Caki2 (cell line): ENCODE measurements around the gene MTF1. TPM values are rescaled to one million over a fixed set of nuclear protein-coding genes. Genes with fewer than 3 reads are reported as not detected.
"Not testable (repeated sequence)": the region's sequence is repeated elsewhere in the genome, so short reads cannot be mapped to it uniquely, and the experiment has no call there.

Experiments
- DNase-seq: peaks from one replicate; pipeline ENCODE4 v3.0.0-alpha.2; 2015; ENCODE audit warnings: low read depth
- in situ Hi-C: cut with HindIII; loops from 2 replicates; pipeline ENCODE4 v1.10.0; 2016; ENCODE audit warnings: low sequenced_read_pairs, low pct_unique_long_range_greater_than_20kb, mixed read lengths
- total RNA-seq: library from RNA; depleted of rRNA; stranded (reverse); fragments of >200 nt; shearing (Covaris generic); gene quantifications from 2 replicates; pipeline ENCODE4 v1.2.3, GENCODE V29; 2014; ENCODE audit warnings: low replicate concordance

The MTF1 gene
- total RNA-seq, 1 experiment from 2014 or later, result 2.5 TPM

GRCh38 chr1:37808369-37809319, 50.7 kb downstream of the MTF1 start:
- DNase-seq, result peak; percentile 64
- in situ Hi-C loops, result no loop called here

DNA sequence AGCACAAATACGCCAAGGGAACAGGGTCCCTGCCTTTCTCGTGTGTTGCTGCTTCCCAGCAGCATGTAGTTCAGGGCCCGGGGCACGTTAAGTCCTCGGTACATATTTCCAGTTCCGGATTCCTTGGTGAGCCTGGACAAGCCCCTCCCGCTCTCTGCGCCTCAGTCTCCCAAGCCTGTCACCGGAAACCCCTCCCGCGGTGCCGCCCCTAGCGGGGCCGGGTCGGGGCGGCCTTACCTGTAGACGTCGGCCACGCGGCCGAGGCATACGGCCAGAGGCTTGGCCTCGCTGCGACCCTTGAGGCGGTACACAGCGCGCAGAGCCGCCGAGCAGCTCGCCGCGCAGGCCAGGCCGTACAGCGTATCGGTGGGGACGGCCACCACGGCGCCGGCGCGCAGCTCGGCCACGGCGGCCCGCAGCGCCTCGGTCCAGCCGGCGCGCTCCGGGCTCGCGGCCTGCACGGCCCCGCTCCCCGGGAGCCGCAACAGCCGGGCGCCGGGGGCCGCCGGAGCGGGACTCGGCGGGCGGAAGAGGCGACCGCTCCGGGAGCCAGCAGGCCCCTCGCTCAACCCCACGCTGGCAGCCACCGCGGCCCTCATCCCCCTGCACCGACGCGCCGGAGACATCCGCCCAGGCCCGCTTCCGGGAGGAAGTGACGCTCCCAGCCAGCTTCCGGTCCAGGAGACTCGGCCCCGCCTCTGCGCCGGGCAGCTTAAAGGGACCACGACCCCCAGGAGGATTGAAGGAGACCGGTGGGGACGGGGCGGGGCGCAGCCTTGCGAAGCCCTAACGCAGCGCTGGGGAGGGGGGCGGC, 51.6 kb downstream of the MTF1 start, which contains the start of the genes C1orf122 and YRDC:
TSS of gene C1orf122 (plus strand) at position 236 of the 814 bp plus-strand sequence. CDS start 615 bp downstream, outside the sequence.
TSS of gene YRDC (minus strand) at position 654 of the 814 bp plus-strand sequence. CDS start at position 626, 28 bp downstream.
- DNase-seq, result peak; percentile 76
- in situ Hi-C loops, result no loop called here

- in situ Hi-C loops, result no loop called here
- DNase-seq, result no peak
These were observed 52.2 kb downstream of the MTF1 start for GRCh38 chr1:37807220-37807554.

- DNase-seq, result no peak
- in situ Hi-C loops, result no loop called here
These were observed 57.0 kb downstream of the MTF1 start for GRCh38 chr1:37802439-37802838.

DNA sequence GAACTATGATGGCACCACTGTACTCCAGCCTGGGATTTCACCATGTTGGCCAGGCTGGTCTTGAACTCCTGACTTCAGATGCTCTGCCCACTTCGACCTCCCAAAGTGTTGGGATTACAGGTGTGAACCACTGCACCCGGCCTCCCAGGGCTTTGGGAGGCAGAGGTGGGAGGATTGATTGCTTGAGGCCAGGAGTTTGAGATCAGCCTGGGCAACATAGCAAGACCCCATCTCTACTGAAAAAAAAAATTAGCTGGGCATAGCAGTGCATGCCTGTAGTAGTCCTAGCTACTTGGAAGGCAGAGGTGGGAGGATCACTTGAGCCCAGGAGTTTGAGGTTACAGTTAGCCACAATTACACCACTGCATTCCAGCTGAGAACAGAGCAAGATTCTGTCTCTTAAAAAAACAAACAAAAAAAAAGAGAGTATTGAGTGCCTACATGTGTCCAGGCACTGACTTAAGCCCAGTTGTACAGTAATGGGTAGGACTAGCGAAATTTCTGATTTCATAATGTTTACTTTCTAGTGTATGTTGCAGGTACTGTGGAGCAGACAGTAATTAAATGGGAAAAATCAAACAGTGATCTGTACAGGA, 61.5 kb downstream of the MTF1 start:
- in situ Hi-C loops, result no loop called here

GRCh38 chr1:37795340-37796125, 63.9 kb downstream of the MTF1 start:
- in situ Hi-C loops, result no loop called here
- peak; percentile 54 for DNase-seq

More for the DNA sequence above, 61.5 kb downstream of the MTF1 start:
- DNase-seq, result no peak

GRCh38 chr1:37794372-37795339, 64.7 kb downstream of the MTF1 start:
- DNase-seq, result no peak

GRCh38 chr1:37793773-37794371, 65.5 kb downstream of the MTF1 start, which contains the start of gene MANEAL:
TSS of gene MANEAL (plus strand) at chr1:37793847. CDS start at chr1:37794183, 336 bp downstream.
- in situ Hi-C loops, result no loop called here
- DNase-seq, result peak; percentile 66

More at GRCh38 chr1:37794372-37795339, 64.7 kb downstream of the MTF1 start:
- in situ Hi-C loops, result no loop called here

DNA sequence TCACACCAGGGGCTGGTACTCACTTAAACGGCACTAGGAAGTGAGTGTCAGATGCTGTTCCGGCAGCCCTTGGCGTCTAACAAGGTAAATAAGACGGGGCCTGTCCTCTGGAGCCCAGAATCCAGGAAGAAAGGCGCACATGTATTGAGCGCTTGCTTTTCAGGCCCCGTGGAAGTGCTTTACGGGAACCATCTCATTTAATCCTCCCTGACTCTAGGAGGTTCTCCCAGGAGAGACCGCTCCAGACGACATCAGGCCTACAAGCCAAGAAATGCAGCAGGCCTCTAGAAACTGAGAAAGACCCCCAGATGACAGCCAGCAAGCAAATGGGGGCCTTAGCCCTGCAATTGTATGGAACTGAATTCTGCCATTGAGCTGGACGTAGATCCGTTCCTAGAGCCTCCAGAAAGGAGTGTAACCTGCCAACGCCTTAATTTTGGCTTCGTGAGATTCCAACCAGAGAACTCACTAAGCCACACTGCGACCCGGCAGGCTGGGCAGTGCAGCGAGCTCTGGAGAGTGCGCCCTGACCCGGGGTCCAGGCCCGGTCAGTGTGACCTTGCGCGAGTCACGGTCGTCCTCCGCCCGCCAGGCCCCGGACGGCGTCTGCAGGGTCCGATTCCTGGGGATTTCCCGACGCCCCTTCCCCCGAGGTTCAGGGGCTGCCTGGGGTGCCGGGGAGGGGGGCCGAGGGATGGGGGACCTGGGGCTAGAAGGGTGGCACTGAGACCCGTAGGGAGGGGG, 66.3 kb downstream of the MTF1 start:
- in situ Hi-C loops, result no loop called here
- no peak for DNase-seq

DNA sequence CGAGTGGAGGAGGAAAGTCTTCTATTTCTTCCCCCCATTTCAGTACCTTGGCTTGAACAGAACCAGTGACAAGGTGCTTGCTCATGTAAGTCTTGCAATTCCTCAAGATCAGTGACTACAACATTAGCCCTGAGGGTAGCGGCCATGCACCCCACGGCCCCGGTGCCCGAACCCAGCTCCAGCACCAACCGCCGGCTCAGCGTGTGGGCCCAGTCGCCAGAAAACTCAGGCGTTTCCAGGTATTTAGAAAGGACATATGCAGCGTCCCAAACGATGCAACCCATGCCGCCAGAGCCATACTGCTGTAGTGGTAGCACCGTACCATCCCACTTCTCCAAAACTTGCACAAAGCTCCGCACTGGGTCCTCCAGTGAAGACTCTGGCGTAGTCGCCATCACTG, 76.9 kb downstream of the MTF1 start:
- in situ Hi-C loops, result no loop called here
- no peak for DNase-seq

- in situ Hi-C loops, result no loop called here
- no peak for DNase-seq
These were observed 80.7 kb downstream of the MTF1 start for GRCh38 chr1:37778654-37779053.

DNA sequence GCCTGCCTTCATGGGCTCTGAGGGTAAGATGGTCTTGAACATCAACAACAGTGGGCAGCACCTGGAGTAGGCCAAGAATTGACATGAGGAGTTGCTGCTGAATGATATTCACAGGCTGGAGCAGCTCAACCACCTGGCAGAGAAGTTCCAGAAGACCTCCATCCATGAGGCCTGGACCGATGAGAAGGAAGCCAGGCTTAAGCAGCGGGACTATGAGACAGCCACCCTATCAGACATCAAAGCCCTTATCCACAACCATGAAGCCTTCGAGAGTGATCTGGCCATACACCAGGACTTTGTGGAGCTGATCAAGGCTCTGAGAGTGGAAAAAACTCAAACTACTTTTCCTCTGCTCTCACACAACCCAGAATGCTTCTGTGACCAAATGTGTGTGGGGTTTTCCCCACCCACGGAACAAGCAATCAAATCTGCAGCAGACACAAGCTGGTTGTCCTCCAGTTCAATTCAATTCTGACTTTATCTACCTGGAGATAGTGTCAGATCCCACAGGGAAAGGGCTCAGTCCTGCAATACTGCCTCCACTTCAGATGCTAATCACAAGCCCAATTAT, 82.4 kb downstream of the MTF1 start:
- DNase-seq, result no peak
- in situ Hi-C loops, result no loop called here

DNA sequence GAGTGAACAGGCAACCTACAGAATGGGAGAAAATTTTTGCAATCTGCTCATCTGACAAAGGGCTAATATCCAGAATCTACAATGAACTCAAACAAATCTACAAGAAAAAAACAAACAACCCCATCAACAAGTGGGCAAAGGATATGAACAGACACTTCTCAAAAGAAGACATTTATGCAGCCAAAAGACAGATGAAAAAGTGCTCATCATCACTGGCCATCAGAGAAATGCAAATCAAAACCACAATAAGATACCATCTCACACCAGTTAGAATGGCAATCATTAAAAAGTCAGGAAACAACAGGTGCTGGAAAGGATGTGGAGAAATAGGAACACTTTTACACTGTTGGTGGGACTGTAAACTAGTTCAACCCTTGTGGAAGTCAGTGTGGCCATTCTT, 88.0 kb downstream of the MTF1 start:
- DNase-seq, in situ Hi-C loops: not testable (repeated sequence)

- no peak for DNase-seq
- in situ Hi-C loops, result no loop called here
These were observed 91.9 kb downstream of the MTF1 start for GRCh38 chr1:37767488-37767887.

DNA sequence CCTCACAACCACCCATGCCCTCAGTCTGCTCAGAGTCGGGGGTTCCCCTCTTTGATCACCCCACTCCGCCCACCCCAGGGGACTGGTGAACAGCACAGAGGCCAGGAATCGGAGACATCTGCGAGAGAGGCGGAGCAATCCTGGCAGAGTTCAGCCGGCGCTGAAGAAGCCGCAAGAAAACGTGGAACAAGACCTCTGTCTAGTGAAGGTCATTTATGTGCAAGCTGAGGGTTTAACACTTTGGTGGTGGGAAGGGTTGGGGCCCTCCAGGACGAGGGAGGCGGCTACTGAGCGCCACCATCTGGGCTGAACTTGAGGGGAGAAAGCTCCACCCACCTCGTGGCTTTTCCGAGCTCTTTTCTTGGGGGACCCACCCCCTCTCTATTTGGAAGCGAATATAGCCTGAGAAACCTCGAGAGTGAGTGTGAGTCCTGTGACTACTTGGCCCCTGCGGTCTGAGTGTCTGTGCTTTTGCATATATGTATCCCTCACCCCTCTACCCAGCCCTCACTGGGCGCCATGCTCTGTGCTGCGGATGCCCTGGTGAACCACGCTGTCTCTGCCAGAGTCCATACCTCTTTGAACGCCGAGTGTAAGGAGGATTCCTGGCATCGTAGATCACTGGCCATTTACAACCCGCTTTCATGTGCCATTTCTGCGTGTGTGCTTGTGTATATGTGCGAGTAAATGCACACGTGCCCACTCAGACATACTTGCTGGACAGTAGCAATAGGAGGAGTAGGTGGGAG, 93.3 kb downstream of the MTF1 start:
- in situ Hi-C loops, result no loop called here
- no peak for DNase-seq
